GM19463 (cell line): ENCODE results near the gene HS6ST3.
A peak's percentile ranks its signal among the peaks of the same experiment; 100 is the strongest.

Source experiments
- ATAC-seq: cut with Tn5 transposase; IDR thresholded peaks from one replicate; pipeline ENCODE4 v1.9.1; 2021; ENCODE audit warnings: mild to moderate bottlenecking, moderate library complexity; ENCODE audit not compliant: unreplicated experiment

HS6ST3 gene

DNA sequence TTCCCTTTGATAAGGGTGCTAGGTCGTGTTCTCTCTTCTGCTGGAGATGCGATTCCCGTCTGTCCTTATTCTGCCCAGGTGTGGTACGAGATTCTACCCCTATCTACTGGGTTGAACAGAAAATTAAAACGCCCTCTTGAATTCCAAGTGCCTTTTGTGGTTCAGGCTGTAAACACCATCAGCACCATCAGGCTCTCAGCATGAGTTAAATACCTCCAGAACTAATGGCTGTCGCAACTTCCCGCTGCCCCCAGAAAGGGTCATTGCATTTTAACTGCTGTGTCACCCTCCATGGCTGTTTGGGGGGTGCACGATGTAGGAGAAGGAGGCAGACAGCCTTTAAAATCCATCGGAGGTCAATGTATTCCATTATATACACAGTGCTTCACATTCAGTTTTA, 727.0 kb downstream of the HS6ST3 start:
- ATAC-seq = no peak

DNA sequence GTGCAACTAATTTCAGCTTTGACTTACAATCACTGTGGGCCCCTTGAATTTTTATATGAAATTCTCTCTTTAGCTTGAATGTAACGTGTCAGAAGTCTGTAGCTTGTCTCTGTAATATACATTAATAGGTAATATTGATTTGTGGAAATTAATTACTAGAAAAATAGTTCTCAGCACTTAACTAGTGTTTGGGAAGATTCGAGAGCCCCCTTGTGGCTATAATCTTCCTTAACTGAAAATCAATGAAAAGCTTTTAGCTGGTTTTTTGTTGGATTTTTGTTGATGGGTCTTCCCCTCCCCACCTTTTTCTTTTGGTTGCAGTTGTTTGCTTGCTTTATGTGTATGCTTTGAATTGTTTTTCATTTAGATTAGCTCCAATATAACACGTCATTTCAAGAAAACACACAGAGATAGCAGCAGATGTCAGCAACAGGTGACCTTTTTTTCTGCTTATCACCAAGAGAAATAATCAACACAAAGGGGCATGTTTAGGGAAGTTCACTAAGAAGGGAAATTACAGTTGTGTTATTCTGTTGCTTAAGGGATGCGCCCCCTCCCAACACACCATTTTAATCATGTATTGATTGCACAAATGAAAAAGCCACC, 727.5 kb downstream of the HS6ST3 start:
- ATAC-seq = no peak

DNA sequence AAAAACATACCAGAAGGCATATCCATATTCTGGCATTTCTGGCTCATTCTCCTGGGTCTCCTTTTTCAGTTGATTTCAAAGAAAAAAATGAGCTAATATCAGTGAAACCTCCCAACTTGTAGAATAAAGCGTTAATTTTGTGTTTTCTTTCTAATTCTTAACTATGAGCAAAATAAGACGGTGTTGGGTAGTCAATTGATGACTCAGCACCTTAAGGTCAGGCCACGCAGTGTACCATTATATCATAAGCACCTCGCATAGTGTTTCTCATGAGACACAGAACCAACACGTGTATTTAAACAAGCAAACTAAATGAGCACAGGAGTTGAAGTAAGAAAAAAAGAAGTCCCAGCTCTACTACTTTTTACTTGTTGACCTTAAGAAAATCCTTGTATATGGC, 729.5 kb downstream of the HS6ST3 start:
- ATAC-seq = no peak

DNA sequence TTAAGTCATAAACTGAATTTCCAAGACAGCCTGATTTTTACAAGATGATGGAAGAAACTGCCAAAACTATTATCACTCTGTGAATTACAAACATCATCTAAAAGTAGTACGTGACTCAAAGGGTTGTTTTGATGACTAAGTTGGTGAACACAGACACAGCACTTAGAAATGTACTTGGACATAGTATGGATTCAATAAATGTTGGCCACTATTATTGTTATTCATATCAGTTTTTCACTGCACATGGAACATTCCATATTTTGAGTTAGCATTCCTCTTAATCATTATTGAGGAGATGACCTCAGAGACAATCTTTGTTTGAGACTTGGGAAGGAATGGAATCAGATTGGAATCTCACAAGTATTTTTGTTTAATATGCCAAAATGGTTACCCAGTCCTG, 731.5 kb downstream of the HS6ST3 start:
- no peak for ATAC-seq

DNA sequence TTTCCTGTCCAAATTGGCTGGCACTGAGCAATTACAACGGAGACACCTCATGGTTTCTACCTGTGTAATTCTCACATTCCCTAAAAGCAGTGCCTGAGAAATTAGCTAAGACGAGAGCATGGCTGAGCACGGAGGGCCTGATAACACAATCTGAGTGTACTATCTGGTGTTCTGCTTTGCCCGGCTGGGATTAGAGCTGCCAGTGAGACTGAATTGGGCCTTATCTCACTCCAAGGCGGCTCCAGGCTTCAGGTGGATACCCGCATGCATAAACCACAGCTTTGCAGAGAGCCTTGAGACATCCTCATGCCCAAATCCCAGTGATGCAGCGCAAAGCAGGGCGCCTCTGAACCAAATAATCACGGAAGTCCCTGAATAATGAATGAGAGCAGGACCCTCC, 732.1 kb downstream of the HS6ST3 start:
- ATAC-seq = no peak

DNA sequence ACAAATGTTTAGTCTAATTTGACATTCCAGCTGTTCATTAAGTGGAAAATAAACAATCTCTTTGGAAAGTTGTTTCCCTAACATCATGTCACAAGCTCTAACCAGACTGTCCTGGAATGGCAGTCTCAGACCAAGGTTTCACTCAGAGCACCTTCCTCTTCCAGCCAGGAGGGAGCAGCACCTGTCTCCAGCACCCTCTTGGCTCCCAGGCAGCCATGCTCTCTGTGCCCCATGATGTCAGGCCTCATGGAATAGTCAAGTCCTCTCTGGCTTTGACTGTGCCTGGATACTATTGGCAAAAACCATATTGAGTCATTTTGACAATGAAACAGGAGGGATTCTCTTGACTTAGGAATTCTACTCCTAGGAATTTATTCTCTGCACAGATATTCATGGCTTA, 733.0 kb downstream of the HS6ST3 start:
- ATAC-seq = peak; percentile 65

DNA sequence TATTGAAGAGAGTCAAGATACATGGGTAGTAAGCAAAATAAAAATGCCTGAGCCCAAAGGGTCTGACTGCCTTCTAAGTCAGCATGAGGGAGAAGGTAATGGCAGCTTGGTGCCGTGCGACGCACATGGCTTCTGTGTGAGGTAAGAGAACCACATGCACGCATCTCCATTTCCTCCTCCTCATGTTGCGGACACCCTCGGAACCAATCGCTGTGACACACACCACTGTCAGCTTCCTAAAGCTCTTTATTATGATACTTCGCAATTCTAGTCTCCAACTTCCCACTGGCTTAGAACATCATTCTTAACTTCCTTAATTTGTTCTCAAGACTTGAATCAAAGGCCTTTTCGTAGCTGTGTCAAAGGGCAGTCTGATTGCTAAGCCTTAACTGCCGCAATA, 734.2 kb downstream of the HS6ST3 start:
- no peak for ATAC-seq

DNA sequence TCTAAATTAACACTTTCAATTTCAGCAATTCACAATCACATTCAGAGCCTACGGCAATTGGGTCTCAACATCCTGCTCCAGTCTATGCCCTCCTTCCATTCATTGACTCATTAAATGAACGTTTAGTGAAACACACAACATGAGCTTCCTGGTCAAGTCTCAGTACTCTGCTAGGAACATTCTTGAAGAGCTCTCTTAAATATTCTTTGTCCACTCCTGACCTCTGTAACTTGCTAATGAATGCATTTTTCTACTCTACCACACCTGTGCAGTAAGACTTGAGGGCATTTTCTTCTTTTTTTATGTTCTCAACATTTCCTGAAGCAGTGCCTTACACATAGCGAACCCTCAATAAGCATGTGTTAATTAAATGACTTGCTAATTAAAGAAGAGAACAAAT, 735.7 kb downstream of the HS6ST3 start:
- ATAC-seq = no peak

DNA sequence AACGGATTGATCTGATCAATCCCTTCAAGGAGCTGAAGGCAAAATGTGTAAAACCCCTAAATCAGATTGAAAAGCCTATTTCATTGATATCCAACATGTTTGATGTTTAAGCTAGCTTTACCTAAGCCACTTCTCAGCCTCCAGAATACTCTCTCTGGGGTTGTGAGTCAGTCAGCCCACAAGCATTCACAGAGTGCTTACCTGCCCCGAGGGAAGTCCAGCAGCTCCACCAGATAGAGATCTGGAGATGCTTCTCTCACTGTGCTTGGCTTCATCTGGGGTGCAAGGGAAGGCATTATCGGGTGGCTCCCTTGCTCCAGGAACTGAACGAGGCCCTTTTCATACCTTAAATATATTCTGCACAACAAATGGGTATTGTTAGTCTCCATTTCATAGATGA, 744.7 kb downstream of the HS6ST3 start:
- no peak for ATAC-seq

DNA sequence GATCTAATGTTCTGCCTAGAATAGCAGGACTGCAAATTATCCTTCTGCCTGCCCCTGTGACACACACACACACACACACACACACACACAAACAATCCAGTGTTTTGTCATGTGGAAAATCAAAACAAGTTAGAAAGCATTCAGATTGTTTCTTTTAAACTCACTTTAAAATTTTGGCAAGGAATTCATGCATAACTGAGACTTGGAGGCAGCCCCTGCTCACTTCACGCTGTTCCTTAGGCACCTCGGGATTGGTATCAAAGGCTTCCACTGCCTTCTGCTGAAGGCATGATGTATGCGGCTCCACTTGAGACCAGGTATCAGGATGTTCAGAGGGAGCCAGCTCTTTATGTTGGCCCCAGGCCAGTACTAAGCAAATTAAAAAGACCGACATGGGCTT, 745.6 kb downstream of the HS6ST3 start:
- no peak for ATAC-seq

DNA sequence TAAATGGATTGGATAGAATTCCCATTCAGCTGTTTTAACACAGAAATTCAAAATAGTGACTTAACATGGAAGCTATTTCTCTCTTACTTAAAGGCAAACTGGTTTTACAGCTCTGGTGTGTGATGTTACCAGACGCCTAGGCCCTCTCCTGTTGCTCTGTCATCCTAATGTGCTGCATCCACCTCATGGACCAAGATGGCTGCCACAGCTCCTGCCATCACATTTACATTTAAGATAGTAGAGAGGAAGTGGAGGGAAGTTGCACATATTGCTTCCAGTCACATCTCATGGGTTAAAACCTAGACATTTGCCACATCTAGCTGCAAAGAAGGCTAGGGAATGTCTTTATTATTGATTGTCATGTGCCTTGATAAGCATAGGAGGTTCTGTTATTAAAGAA, 746.8 kb downstream of the HS6ST3 start:
- no peak for ATAC-seq

DNA sequence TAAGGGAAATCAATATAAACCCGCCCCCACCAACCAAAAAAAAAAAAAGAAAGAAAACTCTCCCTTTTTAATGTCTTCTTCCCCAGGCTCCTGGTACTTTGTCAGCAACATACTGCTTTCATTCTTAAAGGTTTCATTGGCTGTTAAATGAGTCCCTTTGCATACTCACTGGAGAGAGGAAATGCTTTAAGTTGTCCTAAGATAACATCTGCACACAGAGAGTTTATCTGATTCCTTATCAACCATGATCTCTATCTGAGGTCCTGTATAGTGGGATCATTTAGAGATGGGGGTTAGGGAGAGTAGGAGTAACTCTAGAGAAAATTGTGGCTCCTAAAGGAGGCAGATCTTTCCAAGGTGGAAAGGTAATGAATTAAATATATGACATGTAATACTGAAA, 747.9 kb downstream of the HS6ST3 start:
- no peak for ATAC-seq

DNA sequence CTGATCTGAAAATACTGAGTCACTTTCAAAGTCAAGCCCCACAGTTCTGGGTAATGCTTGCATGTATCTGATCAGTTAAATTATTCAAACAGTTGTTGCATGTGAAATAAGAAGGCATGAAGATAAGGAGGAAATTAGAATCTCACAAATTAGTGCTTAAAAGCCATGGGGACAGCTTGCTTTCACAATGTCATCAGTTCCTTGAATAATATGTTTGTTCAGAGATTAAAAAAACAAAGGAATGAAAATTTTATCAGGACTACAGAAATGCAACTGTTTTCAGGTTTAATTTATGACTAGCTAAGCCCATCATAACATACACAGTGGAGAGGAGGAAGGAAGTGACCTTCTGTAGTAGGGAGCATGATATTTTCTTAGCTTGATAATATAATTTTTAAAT, 754.3 kb downstream of the HS6ST3 start:
- ATAC-seq = no peak

DNA sequence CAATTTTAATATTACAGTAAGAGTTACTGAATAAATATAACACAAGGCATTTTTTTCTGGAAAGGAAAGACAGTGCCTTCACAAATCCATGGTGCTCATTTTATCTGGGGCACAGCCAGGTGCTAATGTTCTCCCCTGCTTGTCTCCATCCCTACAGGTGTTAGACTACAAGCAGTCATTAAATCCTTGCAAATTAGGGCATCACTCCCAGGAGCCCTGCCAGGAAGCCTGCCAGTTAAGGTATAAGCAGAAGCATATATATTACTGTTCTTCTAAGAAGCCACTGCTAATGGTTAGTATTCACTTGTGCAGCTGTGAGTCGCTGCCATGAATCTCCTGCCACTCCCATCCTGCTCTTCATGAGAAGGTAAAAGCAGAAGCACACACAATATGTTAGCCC, 754.7 kb downstream of the HS6ST3 start:
- ATAC-seq = no peak

DNA sequence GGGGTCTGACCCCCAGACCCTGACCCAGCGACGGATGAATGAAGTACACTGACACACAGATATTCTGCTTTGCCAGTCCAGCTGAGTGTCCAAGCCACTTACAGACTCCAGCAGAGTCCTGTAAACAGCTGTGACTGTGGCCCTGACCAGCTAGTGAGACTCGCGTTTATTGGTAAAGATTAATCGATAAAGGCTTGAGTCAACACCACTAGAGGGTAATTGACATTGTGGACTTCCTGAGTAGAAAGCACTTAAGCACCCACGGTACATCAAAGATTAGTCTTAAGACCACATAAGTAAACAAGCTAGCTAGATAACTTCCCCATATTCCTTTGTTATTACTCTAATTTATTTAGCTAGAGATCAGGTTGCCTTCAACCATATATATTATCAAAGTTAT, 758.4 kb downstream of the HS6ST3 start:
- ATAC-seq = no peak

DNA sequence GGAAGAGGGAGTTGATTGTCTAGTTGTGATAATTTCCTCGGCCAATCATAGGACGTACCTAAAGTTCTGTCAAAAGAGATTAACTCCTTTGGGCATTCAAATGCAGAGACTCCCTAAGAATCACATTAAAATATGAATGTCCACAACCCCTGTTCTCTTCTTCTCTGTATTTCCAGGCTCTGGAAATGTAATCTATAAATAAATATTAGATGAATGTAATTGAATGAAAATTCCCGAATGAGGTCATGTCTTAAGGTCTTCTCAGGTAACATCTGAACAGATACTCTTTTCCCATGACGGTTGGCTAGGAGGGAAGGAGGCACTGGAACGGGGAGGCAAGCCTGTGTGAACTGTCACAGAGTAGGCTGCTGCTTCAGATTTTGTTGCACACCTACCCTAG, 759.2 kb downstream of the HS6ST3 start:
- ATAC-seq = no peak

DNA sequence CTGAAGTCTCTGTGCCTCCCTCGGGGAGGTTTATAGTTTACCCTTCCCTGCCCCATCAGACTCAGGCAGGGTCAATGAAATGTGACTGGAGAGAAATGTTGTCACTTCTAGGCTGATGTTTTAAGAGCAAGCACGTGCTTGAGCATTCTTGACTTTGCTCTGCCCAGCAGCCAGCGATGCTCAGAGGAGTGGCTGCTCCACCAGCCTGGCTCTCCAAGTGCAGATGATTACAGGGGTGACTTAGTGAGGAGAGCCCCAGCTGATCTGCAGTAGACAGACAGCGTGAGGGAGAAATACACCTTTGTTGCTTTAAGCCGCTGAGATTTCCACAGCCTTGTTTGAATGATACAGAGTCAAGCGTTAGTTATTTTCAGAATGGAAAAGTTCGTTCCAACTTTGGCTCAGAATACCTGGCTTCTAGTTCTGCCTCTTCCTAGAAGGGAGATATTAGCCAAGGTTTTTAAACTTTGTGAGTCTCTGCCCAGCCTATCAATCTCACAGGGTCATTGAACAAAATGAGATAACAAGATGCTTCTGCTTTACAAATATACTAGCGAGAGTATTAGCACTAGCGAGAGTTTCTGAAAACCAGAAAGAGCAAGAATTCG, 760.7 kb downstream of the HS6ST3 start:
- ATAC-seq = no peak

DNA sequence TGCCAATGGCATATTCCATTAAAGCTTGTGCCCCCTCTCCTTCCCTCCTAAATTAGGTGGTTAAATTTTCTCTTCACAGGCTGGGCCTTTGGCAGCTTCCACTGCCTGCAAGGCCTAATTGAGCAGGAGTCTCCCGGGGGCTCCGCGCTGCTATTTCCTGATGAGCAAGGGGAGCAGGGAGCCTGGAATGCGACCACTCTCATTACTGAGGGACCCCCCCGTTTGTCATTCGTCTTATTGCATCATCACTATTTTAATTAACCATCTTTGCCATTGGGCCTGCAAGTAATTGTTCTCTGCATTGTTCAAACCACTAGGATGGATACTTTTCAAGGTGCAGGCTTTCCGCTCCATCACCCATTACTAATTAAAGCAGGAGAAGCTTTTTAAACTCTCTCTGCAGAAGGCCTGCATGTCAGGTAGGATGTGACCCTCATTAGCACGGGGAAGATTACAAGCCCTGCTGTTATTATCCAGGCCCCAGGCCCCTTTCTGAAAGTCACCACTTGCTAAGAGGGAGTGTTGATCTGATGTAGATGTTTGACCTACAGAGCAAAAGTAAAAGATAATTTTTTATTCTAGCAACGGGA, 762.0 kb downstream of the HS6ST3 start:
- no peak for ATAC-seq

DNA sequence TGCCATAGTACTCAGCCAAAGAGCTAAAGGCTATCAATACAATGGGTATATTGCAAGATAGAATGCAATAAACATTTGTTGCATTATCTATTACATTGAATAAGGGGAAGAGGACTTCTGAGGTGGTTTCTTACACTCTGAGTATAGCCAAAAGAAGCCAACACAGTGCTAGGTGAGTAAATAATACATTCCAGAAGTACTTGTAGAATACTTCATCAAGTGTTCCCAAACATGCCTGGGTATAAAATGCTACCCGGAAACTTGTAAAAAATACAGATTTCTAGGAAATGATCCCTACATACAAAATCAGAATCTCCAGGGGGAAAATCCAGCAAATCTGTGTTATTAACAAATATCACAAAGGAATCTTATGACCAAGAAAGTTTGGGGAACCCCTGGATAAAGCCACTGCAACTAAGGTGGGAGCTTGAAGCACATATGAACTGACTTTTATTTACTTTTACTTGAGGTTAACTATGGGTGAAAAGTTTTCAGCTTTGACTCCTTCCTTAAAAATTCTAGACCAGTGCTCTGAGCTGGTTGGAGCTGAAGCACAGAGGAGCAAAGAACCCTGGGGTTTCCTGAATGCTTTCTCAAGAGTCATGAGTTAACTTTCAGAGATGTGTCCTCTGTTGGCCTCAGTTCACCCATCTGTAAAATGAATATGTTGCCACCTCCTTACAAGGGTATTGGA, 768.4 kb downstream of the HS6ST3 start:
- no peak for ATAC-seq

DNA sequence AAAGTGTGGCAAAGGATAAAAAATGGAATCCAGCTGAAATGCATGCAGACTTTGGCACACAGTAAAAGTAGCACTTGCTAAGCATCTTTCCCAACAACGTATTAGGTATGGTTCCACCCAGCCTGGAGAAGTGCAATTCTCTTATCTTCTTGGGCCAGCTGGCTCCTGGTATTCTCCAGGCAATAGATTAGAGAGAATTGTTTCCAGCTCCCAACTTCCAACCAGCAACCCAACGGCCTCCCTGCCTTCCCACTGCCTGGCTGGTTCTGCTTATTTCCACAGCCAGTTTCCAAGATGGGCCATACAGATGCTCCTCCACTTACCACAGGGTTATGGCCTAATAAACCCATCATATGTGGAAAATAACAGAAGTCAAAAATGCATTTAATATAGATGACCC, 771.0 kb downstream of the HS6ST3 start:
- no peak for ATAC-seq

DNA sequence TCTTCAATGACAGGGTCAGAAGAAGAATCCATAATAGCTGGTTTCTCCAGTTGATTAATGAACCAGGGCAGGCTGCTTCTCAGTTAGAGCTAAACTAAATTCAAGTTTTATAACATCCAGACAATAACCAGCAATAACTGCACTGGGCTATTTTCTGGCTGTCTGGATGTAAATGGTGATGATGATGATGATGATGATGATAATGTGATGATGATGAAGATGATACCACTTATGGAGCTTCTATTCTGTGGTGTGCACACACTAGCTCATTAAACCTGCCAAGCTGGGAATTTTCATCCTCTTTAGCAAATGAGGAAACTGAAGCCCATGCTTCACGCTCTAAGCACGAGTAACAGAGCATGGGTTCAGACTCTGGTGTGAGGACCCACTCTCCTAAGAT, 772.2 kb downstream of the HS6ST3 start:
- no peak for ATAC-seq

DNA sequence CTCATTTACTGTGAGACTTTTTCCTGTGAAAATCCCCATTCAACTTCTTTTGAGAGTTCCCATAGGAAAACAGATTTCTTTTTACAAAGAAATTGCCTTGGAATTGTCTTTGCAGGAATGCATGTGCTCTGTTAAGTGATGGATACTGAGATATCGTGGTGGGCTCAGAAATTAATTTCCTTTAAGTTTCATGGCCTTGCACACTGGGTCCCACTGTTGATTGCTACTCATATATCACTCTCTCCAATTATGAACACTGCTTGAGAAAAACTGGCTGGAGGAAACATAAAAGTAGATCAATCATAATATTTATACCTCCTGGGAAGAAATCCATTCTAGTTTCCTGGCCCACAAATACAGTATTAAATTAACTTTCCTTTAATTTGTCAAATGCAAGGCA, 773.1 kb downstream of the HS6ST3 start:
- ATAC-seq = no peak
